Neural cell (in vitro differentiated cells): ENCODE measurements around the gene EML6. TPM values are rescaled to one million over a fixed set of nuclear protein-coding genes. Genes with fewer than 3 reads are reported as not detected.

Source experiments
- H2AFZ ChIP-seq: fragments of 200-600, 300-800 bp; sonication (generic), shearing (Covaris generic); 2 replicates; pipeline ENCODE4 v1.6.0; 2014; ENCODE audit warnings: low read depth, mild to moderate bottlenecking, antibody characterized with exemption, low read length, moderate library complexity
- H3F3A ChIP-seq: fragments of 200-600 bp; shearing (Covaris generic); 2 replicates; pipeline ENCODE4 v1.6.1; 2016; ENCODE audit warnings: mild to moderate bottlenecking, moderate library complexity, mixed read lengths, antibody characterized with exemption, low read length; ENCODE audit not compliant: insufficient read depth, poor library complexity, severe bottlenecking
- H3K27ac ChIP-seq: fragments of 200-600, 300-800 bp; sonication (generic), shearing (Covaris generic); 2 replicates; pipeline ENCODE4 v1.5.1; 2014; ENCODE audit warnings: mild to moderate bottlenecking, low read length, moderate library complexity
- H3K27me3 ChIP-seq: fragments of 300-800, 200-600 bp; sonication (generic), shearing (Covaris generic); 2 replicates; pipeline ENCODE4 v1.6.0; 2014; ENCODE audit warnings: mild to moderate bottlenecking, low read depth, low read length, moderate library complexity; ENCODE audit not compliant: insufficient read depth
- H3K36me3 ChIP-seq: fragments of 300-800, 200-600 bp; sonication (generic), shearing (Covaris generic); 2 replicates; pipeline ENCODE4 v1.5.1; 2014; ENCODE audit warnings: mild to moderate bottlenecking, antibody characterized with exemption, low read length, moderate library complexity; ENCODE audit not compliant: insufficient read depth
- H3K4me2 ChIP-seq: fragments of 300-800, 200-600 bp; sonication (generic), shearing (Covaris generic); 2 replicates; pipeline ENCODE4 v1.6.0; 2014; ENCODE audit warnings: mild to moderate bottlenecking, low read length
- H3K4me3 ChIP-seq: fragments of 300-800, 200-600 bp; sonication (generic), shearing (Covaris generic); 2 replicates; pipeline ENCODE4 v1.5.1; 2014; ENCODE audit warnings: mild to moderate bottlenecking, low read length, moderate library complexity
- H3K79me2 ChIP-seq: fragments of 200-600 bp; shearing (Covaris generic); replicated peaks from 2 replicates; pipeline ENCODE4 v1.6.0; 2014; ENCODE audit warnings: mild to moderate bottlenecking, low read length, moderate library complexity; ENCODE audit not compliant: insufficient read depth
- H3K9ac ChIP-seq: fragments of 300-800, 200-600 bp; sonication (generic), shearing (Covaris generic); 2 replicates; pipeline ENCODE4 v1.6.1; 2016; ENCODE audit warnings: mild to moderate bottlenecking, low read length, mixed read lengths
- H3K9me2 ChIP-seq: fragments of 200-600 bp; shearing (Covaris generic); 2 replicates; pipeline ENCODE4 v1.6.1; 2016; ENCODE audit warnings: mild to moderate bottlenecking, low read length, mixed read lengths; ENCODE audit not compliant: insufficient read depth
- H3K9me3 ChIP-seq: fragments of 200-600, 300-800 bp; sonication (generic), shearing (Covaris generic); 2 replicates; pipeline ENCODE4 v1.6.1; 2016; ENCODE audit warnings: mild to moderate bottlenecking, mixed run types, low read length, moderate library complexity, mixed read lengths
- H4K20me1 ChIP-seq: fragments of 200-600 bp; shearing (Covaris generic); 2 replicates; pipeline ENCODE4 v1.6.1; 2016; ENCODE audit warnings: mild to moderate bottlenecking, mixed run types; ENCODE audit not compliant: insufficient read depth
- EP300 ChIP-seq: fragments of 450-650 bp; conservative IDR thresholded peaks from 2 replicates; pipeline ENCODE4 v1.6.1; 2014; ENCODE audit warnings: antibody characterized with exemption, mild to moderate bottlenecking, moderate library complexity; ENCODE audit not compliant: poor library complexity, severe bottlenecking
- EZH2 ChIP-seq: fragments of 200-600, 300-800 bp; shearing (Covaris generic), sonication (generic); IDR thresholded peaks from 2 replicates; pipeline ENCODE4 v1.6.1; 2014; ENCODE audit warnings: antibody characterized with exemption, low read length, borderline replicate concordance, mild to moderate bottlenecking; ENCODE audit not compliant: insufficient read depth, poor library complexity, severe bottlenecking
- MXI1 ChIP-seq: fragments of 450-650 bp; conservative IDR thresholded peaks from 2 replicates; pipeline ENCODE4 v1.6.1; 2014; ENCODE audit warnings: antibody characterized with exemption, mild to moderate bottlenecking; ENCODE audit not compliant: poor library complexity, severe bottlenecking
- POLR2AphosphoS5 ChIP-seq: IDR thresholded peaks from 2 replicates; pipeline ENCODE4 v1.6.1; 2012
- RAD21 ChIP-seq: fragments of 450-650 bp; conservative IDR thresholded peaks from 2 replicates; pipeline ENCODE4 v1.6.1; 2014; ENCODE audit warnings: antibody characterized with exemption, mild to moderate bottlenecking, moderate library complexity
- REST ChIP-seq: IDR thresholded peaks from 2 replicates; pipeline ENCODE4 v1.6.1; 2012; ENCODE audit warnings: borderline replicate concordance
- SMC3 ChIP-seq: fragments of 450-650 bp; conservative IDR thresholded peaks from 2 replicates; pipeline ENCODE4 v1.6.1; 2014; ENCODE audit warnings: antibody characterized with exemption, mild to moderate bottlenecking, moderate library complexity; ENCODE audit not compliant: poor library complexity
- TAF1 ChIP-seq: IDR thresholded peaks from 2 replicates; pipeline ENCODE4 v1.6.1; 2012; ENCODE audit warnings: low read depth
- polyA plus RNA-seq: library from polyadenylated mRNA; depleted of rRNA; stranded (reverse); fragments of >200 nt; gene quantifications from 2 replicates; pipeline ENCODE4 v1.2.3, GENCODE V29; 2014
- TF ChIP-seq, protein P1 (sequence below): fragments of 450-650 bp; IDR thresholded peaks from 2 replicates; pipeline ENCODE4 v1.5.1; 2014; ENCODE audit warnings: antibody characterized with exemption, mild to moderate bottlenecking, moderate library complexity; ENCODE audit not compliant: poor library complexity, severe bottlenecking

EML6 gene
- polyA plus RNA-seq, 1 donor from 2014 or later, result 13.4 TPM

- Histone ChIP-seq H3K27me3 (no peaks in the 10 kb centered on the region), H3K9me2 (no peaks in the 10 kb centered on the region), H2AFZ (no peak overlapping the region), H3K9ac (no peak overlapping the region), H3K36me3 (no peaks in the 10 kb centered on the region), H3K4me2 (no peak overlapping the region), H3K79me2 (no peaks in the 10 kb centered on the region), H4K20me1 (no peaks in the 10 kb centered on the region), H3K27ac (no peak overlapping the region), H3F3A (no peaks in the 10 kb centered on the region), H3K9me3 (no peaks in the 10 kb centered on the region), H3K4me3 (no peak overlapping the region)
- no peak for TF ChIP-seq POLR2AphosphoS5
- no peak for TF ChIP-seq TAF1
- no peak for TF ChIP-seq REST
Measured at GRCh38 chr2:54866868-54867267, 143.4 kb downstream of the EML6 start.

DNA sequence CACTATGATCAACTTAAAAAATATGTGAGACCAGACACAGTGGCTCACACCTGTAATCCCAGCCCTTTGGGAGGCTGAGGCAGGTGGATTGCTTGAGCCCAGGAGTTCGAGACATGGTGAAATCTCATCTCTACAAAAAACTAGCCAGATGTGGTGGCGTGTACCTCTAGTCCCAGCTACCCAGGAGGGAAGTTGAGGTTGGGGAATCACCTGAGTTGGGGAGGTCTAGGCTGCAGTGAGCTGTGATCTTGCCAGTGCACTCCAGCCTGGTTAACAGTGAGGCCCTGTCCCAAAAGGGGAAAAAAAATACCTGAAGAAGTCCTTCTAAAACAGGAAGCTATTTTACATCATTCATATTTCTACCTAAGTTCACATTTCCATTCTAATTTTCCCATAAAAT lies 144.0 kb downstream of the EML6 start:
- no peaks in the 10 kb centered on the region for H3K79me2 ChIP-seq
- no peak overlapping the region for H2AFZ ChIP-seq
- TF ChIP-seq MXI1 (no peak), REST (no peak), POLR2AphosphoS5 (no peak), EP300 (no peak), SMC3 (no peak), EZH2 (no peak), RAD21 (no peak), TAF1 (no peak)
- TF ChIP-seq, protein P1, sequence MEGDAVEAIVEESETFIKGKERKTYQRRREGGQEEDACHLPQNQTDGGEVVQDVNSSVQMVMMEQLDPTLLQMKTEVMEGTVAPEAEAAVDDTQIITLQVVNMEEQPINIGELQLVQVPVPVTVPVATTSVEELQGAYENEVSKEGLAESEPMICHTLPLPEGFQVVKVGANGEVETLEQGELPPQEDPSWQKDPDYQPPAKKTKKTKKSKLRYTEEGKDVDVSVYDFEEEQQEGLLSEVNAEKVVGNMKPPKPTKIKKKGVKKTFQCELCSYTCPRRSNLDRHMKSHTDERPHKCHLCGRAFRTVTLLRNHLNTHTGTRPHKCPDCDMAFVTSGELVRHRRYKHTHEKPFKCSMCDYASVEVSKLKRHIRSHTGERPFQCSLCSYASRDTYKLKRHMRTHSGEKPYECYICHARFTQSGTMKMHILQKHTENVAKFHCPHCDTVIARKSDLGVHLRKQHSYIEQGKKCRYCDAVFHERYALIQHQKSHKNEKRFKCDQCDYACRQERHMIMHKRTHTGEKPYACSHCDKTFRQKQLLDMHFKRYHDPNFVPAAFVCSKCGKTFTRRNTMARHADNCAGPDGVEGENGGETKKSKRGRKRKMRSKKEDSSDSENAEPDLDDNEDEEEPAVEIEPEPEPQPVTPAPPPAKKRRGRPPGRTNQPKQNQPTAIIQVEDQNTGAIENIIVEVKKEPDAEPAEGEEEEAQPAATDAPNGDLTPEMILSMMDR, result no peak

More for the DNA sequence above, 144.0 kb downstream of the EML6 start:
- Histone ChIP-seq H3K9me3 (no peaks in the 10 kb centered on the region), H3K4me3 (no peak overlapping the region), H3F3A (no peaks in the 10 kb centered on the region), H3K9me2 (no peaks in the 10 kb centered on the region), H3K27me3 (no peaks in the 10 kb centered on the region), H3K9ac (no peak overlapping the region), H3K4me2 (no peak overlapping the region), H3K36me3 (no peaks in the 10 kb centered on the region), H3K27ac (no peak overlapping the region), H4K20me1 (no peaks in the 10 kb centered on the region)
